SU-DHL-6 (cell line): ENCODE results near the gene TMEM134.

Experiments used
- H2AFZ ChIP-seq: fragments of 200-600 bp; sonication (generic); 2 replicates; pipeline ENCODE4 v1.6.1; 2014; ENCODE audit warnings: low read depth, mild to moderate bottlenecking, moderate library complexity, mixed read lengths, antibody characterized with exemption, low read length; ENCODE audit not compliant: severe bottlenecking
- H3F3A ChIP-seq: fragments of 200-600 bp; shearing (Covaris generic); 2 replicates; pipeline ENCODE4 v1.6.0; 2016; ENCODE audit warnings: antibody characterized with exemption, mild to moderate bottlenecking; ENCODE audit not compliant: insufficient read depth
- H3K27ac ChIP-seq: fragments of 200-600 bp; sonication (generic); 2 replicates; pipeline ENCODE4 v1.5.1; 2016; ENCODE audit warnings: low read depth, mild to moderate bottlenecking, low read length, moderate library complexity, mixed read lengths
- H3K27me3 ChIP-seq: fragments of 200-600 bp; sonication (generic), shearing (Covaris generic); 2 replicates; pipeline ENCODE4 v1.6.0; 2014; ENCODE audit warnings: mild to moderate bottlenecking, low read length
- H3K36me3 ChIP-seq: fragments of 200-600 bp; sonication (generic); 2 replicates; pipeline ENCODE4 v1.6.1; 2014; ENCODE audit warnings: mild to moderate bottlenecking, low read length, mixed read lengths
- H3K4me2 ChIP-seq: fragments of 300-600, 200-600 bp; shearing (Covaris generic), sonication (generic); 2 replicates; pipeline ENCODE4 v1.6.0; 2014; ENCODE audit warnings: low read length, low read depth, mild to moderate bottlenecking; ENCODE audit not compliant: poor library complexity, severe bottlenecking
- H3K4me3 ChIP-seq: fragments of 200-600 bp; sonication (generic); 2 replicates; pipeline ENCODE4 v1.5.1; 2014; ENCODE audit warnings: antibody characterized with exemption, low read length, mild to moderate bottlenecking, mixed read lengths; ENCODE audit not compliant: insufficient read depth, poor library complexity, severe bottlenecking
- H3K79me2 ChIP-seq: fragments of 200-600 bp; sonication (generic); 2 replicates; pipeline ENCODE4 v1.6.1; 2014; ENCODE audit warnings: mild to moderate bottlenecking, low read length, moderate library complexity; ENCODE audit not compliant: insufficient read depth
- H3K9ac ChIP-seq: fragments of 200-600 bp; sonication (generic); 2 replicates; pipeline ENCODE4 v1.7.0; 2014; ENCODE audit warnings: mild to moderate bottlenecking, low read length
- H3K9me2 ChIP-seq: fragments of 200-600 bp; sonication (generic); replicated peaks from 2 replicates; pipeline ENCODE4 v1.6.1; 2014; ENCODE audit warnings: low read length; ENCODE audit not compliant: insufficient read depth
- H3K9me3 ChIP-seq: fragments of 200-600 bp; sonication (generic); 2 replicates; pipeline ENCODE4 v1.6.1; 2014; ENCODE audit warnings: low read length, mixed read lengths; ENCODE audit not compliant: insufficient read depth
- H4K20me1 ChIP-seq: fragments of 200-600 bp; sonication (generic); 2 replicates; pipeline ENCODE4 v1.6.1; 2014; ENCODE audit warnings: low read depth, mild to moderate bottlenecking, antibody characterized with exemption, low read length, moderate library complexity, mixed read lengths
- EZH2phosphoT487 ChIP-seq: fragments of 200-600 bp; sonication (generic), shearing (Covaris generic); conservative IDR thresholded peaks from 2 replicates; pipeline ENCODE4 v1.6.1; 2018; ENCODE audit warnings: mild to moderate bottlenecking, antibody characterized with exemption, low read length, moderate library complexity, mixed read lengths
- TF ChIP-seq, protein P1 (sequence below): fragments of 200-600 bp; sonication (generic); IDR thresholded peaks from one replicate; pipeline ENCODE4 v1.5.1; 2017; ENCODE audit warnings: antibody characterized with exemption, mild to moderate bottlenecking, low read length, moderate library complexity; ENCODE audit not compliant: insufficient read depth, poor library complexity, severe bottlenecking

Gene TMEM134

DNA sequence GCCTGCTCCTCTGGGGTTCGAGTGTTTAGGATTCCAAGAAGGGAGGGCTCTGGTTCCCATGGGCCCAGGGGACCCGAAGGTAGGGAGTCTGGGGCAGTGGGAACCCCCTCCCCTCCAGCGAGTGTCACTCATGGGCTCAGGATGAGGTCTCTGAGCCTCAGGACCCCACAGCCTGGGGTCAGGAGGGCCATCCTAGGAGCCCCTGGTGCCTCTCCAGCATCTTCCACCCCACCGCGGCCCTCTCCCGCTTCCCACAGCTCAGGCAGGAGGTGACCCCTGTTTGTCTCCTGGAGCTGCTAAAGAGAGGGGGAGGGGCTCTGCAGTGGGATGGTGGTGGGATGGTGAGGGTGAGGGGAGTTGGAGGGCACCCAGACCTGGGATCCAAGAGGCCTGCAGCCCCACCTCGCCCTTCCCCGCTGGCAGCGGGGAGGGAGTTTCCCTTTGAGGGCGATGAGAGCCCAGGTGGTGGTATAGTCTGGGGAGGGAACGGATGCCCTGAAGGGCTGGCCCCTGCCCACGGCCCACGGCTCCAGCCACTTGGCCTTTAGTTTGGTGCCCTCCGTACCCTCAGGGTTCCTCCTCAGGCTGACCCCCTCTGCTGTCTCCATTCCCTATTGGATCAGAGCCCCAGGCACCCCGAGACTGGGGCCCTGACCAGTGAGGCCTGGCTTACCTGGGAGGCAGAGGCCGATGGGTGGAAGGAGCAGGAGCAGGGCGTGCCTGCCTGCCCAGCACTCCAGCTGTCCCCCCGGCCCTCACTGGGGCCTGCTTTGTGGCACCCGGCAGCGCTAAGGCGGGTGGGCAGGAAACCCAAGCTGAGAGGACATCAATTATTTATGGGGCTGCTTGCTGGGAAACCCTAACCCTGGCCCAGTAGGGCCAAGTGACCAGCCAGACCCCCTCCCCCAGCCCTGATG lies 15.0 kb downstream of the TMEM134 start:
- Histone ChIP-seq H3K9me2 (no peaks in the 10 kb centered on the region), H3K9ac (no peak overlapping the region), H3K9me3 (no peaks in the 10 kb centered on the region)

DNA sequence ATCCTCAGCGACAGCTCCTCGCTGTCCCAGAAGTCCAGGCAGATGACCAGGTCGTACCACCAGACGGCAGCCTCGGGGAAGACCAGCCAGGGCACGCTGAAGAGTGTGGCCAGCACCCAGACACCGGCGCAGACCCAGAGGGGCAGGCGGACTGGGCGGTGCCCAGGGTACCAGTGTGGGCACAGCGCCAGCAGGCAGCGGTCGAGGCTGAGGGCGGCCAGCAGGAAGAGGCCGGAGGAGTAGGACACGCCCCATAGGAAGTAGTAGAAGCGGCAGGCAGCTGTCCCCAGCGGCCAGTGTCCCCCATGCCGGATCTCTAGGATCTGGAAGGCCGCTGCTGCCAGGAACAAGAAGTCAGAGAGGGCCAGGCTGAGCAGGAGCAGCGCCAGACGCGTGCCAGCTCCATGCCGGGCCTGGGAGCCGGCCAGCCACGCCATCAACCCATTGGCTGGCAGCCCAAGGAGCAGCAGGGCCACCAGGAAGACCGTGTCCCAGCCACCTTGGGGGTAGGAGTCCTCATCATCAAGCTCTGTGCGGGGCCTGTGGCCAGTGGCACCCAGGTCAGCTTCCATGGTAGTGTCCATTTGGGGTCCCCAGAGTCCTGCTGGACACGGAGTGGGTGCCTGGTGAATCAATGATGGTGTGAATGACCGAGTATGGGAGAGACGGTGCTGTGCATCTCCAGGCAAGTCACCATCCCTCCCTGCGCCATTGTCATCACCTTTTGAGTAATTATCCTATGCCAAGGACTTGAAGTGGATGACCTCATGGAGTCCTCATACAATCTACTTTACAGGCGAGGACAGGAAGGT lies 16.7 kb downstream of the TMEM134 start, which contains the start of gene GPR152:
TSS of gene GPR152 (minus strand) at position 589 of the 812 bp plus-strand sequence. CDS start at position 584, 5 bp downstream.
- Histone ChIP-seq H2AFZ (no peak within 1 kb of the TSS), H4K20me1 (no peaks in the 10 kb centered on the region)
- TF ChIP-seq, protein P1, sequence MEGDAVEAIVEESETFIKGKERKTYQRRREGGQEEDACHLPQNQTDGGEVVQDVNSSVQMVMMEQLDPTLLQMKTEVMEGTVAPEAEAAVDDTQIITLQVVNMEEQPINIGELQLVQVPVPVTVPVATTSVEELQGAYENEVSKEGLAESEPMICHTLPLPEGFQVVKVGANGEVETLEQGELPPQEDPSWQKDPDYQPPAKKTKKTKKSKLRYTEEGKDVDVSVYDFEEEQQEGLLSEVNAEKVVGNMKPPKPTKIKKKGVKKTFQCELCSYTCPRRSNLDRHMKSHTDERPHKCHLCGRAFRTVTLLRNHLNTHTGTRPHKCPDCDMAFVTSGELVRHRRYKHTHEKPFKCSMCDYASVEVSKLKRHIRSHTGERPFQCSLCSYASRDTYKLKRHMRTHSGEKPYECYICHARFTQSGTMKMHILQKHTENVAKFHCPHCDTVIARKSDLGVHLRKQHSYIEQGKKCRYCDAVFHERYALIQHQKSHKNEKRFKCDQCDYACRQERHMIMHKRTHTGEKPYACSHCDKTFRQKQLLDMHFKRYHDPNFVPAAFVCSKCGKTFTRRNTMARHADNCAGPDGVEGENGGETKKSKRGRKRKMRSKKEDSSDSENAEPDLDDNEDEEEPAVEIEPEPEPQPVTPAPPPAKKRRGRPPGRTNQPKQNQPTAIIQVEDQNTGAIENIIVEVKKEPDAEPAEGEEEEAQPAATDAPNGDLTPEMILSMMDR: no peak
- TF ChIP-seq EZH2phosphoT487: no peak

More for the DNA sequence above, 15.0 kb downstream of the TMEM134 start:
- Histone ChIP-seq H3F3A (peaks cover 10% of the 10 kb centered on the region), H4K20me1 (no peaks in the 10 kb centered on the region), H3K36me3 (no peaks in the 10 kb centered on the region), H3K27me3 (no peaks in the 10 kb centered on the region), H3K4me3 (no peak overlapping the region), H3K4me2 (no peak overlapping the region), H2AFZ (no peak overlapping the region), H3K27ac (no peak overlapping the region), H3K79me2 (no peaks in the 10 kb centered on the region)
- TF ChIP-seq, protein P1: no peak
- TF ChIP-seq EZH2phosphoT487: no peak

DNA sequence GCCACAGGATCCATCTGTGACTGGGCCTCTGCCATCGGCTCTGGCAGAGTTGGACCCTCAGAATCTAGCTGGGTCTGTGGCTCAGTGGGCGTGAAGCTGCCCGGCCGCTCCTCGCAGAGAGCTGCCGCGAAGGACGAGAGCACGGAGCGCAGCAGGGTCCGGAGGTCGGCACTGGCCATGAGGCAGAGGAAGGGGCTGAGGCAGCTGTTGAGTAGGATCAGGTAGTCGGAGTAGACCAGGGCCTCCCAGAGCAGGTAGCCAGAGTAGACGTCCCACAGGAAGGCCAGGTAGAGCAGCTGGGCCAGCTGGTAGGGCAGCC lies 17.4 kb downstream of the TMEM134 start:
- no peak overlapping the region for H3K27ac ChIP-seq
- H3K4me2 ChIP-seq: no peak overlapping the region
- TF ChIP-seq, protein P1: no peak
- TF ChIP-seq EZH2phosphoT487: no peak
- peaks cover 5% of the 10 kb centered on the region for H3F3A ChIP-seq
- no peaks in the 10 kb centered on the region for H3K27me3 ChIP-seq
- no peaks in the 10 kb centered on the region for H3K36me3 ChIP-seq
- H2AFZ ChIP-seq: no peak overlapping the region
- H3K9me2 ChIP-seq: no peaks in the 10 kb centered on the region
- H4K20me1 ChIP-seq: no peaks in the 10 kb centered on the region
- H3K79me2 ChIP-seq: no peaks in the 10 kb centered on the region
- H3K4me3 ChIP-seq: no peak overlapping the region
- H3K9me3 ChIP-seq: no peaks in the 10 kb centered on the region
- H3K9ac ChIP-seq: no peak overlapping the region

More for the DNA sequence above, 16.7 kb downstream of the TMEM134 start, which contains the start of gene GPR152:
- H3K27ac ChIP-seq: no peak within 1 kb of the TSS
- H3K9me2 ChIP-seq: no peaks in the 10 kb centered on the region
- no peak within 1 kb of the TSS for H3K4me3 ChIP-seq
- H3F3A ChIP-seq: peaks cover 5% of the 10 kb centered on the region
- H3K9me3 ChIP-seq: no peaks in the 10 kb centered on the region
- no peaks in the 10 kb centered on the region for H3K36me3 ChIP-seq
- no peak within 1 kb of the TSS for H3K9ac ChIP-seq
- H3K4me2 ChIP-seq: no peak within 1 kb of the TSS
- H3K79me2 ChIP-seq: no peaks in the 10 kb centered on the region
- no peaks in the 10 kb centered on the region for H3K27me3 ChIP-seq
